Renal cortical epithelial cell (primary cell): Measurements from ENCODE around the gene OARD1. TPM values are rescaled to one million over a fixed set of nuclear protein-coding genes. Genes with fewer than 3 reads are reported as not detected.
A peak's percentile ranks its signal among the peaks of the same experiment; 100 is the strongest.
"Not testable (repeated sequence)": the region's sequence is repeated elsewhere in the genome, so short reads cannot be mapped to it uniquely, and the experiment has no call there.

Source experiments
- DNase-seq: peaks from one replicate; pipeline ENCODE4 v3.0.0-alpha.2; 2011; ENCODE audit warnings: low read depth
- total RNA-seq: library from RNA; depleted of rRNA; stranded (reverse); fragments of >200 nt; gene quantifications from 2 replicates; pipeline ENCODE4 v1.2.3, GENCODE V29; 2014

The OARD1 gene, protein sequence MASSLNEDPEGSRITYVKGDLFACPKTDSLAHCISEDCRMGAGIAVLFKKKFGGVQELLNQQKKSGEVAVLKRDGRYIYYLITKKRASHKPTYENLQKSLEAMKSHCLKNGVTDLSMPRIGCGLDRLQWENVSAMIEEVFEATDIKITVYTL
- total RNA-seq: 10.1 and 17.1 TPM in 2 replicates

GRCh38 chr6:41071923-41072835, at the start of gene OARD1:
OARD1 (minus strand) TSS chr6:41072356; CDS start chr6:41071634, 722 bp downstream.
- peak; percentile 98 for DNase-seq

DNA sequence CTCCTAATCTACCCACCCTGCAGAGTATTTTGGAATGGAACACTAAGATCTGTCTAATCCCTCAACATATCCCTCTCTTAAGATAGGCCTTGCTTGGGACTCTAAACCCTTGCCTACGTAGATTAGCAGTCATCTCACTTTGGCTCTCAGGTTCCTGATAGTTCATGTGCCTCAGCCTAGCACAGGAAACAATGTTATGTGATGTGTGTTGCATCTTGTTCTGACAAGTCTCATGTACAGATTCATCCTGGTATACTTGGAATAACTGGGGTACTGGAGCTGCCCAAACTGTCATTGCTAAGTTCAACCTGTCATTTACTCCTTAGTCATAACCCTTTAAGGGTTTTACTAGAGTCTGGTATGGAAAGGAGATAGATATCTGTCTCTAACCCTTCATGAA, 47.9 kb upstream of the OARD1 start:
- no peak for DNase-seq

- DNase-seq: no peak
Measured at GRCh38 chr6:41119508-41119907, 47.4 kb upstream of the OARD1 start.

GRCh38 chr6:41115027-41115426, 42.9 kb upstream of the OARD1 start:
- DNase-seq: not testable (repeated sequence)

DNA sequence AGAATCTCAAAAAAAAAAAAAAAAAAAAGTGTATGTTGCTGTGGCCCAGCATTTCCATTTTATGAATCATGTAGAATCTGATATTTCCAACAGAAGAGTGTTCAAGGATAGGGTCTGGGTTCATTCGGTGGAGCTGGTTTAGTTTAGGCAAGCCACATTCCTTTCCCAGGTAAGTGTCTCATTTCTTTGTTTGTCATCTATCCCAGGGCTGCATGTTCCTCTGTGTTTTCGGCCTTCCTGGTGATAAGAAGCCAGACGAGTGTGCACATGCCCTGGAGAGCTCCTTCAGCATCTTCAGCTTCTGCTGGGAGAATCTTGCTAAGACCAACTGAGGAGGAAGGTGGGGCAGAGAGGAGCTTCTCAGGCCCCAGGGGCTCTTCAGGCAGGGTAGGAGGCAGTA, 38.9 kb upstream of the OARD1 start:
- no peak for DNase-seq

DNA sequence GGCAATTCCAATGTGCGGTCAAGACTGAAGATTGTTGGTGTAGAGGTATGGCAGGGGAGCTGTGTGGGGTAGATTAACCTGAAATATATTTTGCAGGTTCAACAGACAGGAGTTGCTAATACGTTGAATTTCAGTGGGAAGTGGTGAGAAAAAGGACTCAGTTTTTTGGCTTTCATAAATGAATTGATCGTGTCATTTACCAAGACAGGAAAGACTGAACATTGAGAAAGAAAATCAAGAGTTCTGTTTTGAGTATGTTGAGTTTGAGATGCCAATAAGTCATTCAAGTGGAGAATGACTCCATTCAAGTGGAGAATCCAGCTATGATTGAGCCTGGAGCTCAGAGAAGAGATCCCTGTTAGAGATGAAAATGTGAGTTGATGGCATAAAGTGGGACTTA, 31.7 kb upstream of the OARD1 start:
- no peak for DNase-seq

DNA sequence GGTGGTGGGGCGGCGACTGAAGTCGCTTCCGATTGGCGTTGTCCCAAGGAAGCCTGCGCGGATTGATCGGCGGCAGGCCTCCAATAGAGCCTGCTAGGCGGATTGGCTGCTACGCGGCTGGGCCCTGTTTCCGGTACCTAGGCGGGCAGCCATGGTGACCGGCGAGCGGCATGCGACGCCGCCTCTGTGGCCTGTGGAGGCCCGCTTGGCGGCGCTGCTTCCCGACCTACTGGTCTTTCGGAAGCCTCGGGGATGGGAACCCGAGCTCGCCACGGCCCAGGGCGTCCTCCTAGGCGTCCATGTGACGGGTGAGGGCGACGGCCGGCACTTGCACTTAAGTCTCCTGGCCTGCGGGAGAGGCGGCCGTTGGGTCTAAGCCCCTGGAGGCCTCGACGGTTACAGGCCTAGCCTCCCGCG, 28.7 kb upstream of the OARD1 start:
- no peak for DNase-seq

DNA sequence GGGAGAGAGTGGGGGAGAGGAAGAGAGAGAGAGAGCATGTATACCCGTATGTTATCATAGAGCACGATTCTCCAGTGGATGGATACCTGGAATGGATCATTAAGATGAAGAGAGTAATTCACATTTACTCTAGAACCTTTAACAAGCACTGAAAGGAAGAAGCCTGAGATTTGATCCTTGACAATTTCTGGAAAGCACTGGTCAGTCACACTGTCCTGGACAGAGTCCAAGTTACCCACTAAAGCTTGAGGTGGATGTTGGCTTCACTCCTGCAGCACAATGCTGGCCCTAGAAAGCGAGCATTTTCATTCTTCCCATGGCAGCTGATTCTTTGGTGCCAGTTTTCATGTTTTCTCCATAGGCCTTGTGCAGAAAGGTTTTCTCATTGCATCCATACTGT, 26.2 kb upstream of the OARD1 start:
- DNase-seq: no peak

- no peak for DNase-seq
Measured at GRCh38 chr6:41097467-41098090, 25.4 kb upstream of the OARD1 start.

- peak; percentile 35 for DNase-seq
Measured at GRCh38 chr6:41093729-41094128, 21.6 kb upstream of the OARD1 start.

GRCh38 chr6:41092421-41093140, 20.4 kb upstream of the OARD1 start:
- peak; percentile 37 for DNase-seq

DNA sequence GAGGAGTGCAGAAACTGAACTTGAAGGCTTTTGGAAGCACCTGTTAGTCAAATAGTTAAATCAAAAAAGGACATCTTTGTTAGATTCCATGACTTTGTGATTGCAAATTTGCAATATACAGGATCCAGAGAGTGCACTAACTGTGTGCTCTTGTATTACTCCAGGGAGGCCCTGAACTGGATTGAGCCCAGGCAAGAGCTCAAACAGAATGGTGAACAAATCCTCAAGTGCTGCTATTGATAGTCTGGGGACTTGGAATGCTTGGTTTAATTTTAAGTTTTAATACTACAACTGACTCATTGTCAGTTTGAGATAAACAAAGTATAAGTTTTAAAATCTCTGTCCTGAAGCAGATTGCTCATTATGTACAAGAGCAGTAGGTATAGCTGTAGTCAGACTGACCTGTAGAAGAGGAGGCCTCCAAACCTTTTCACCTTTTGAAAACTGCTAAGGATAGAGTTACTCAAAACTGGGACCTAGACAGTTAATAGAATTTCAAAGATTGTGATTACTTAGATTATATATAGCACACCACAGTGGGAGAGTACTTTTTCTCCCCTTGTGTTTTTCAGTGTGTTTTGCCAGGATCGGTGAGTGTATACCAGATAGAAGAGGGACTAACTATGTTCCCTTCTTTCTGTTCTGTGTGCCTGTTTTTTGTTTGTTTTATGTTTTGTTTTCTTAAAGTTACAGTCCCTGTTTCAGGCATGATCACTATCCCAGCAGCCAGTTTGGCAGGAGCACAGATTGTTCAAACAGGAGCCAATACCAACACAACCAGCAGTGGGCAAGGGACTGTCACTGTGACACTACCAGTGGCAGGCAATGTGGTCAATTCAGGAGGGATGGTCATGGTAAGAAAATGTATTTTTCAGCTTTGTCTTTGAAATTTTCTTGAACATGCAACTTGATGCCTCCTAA, 18.9 kb upstream of the OARD1 start:
- no peak for DNase-seq

DNA sequence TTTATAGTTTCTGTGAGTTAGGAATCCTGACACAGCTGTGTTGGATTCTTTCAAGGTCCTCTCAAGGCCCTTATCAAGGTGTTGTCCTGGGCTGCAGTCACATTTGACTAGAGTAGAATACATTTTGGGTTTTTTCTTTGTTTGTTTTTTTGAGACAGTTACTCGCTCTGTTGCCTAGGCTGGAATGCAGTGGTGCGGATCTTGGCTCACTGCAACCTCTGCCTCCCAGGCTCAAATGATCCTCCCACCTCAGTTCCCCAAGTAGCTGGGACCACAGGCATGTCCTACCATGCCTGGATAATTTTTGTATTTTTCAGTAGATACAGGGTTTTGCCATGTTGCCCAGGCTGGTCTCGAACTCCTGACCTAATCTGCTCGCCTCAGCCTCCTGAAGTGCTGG, 16.3 kb upstream of the OARD1 start:
- DNase-seq: peak; percentile 41

GRCh38 chr6:41085182-41085581, 13.0 kb upstream of the OARD1 start:
- no peak for DNase-seq

GRCh38 chr6:41083072-41083471, 10.9 kb upstream of the OARD1 start:
- no peak for DNase-seq

- no peak for DNase-seq
Measured at GRCh38 chr6:41080621-41081020, 8.5 kb upstream of the OARD1 start.

- no peak for DNase-seq
Measured at GRCh38 chr6:41079080-41079479, 6.9 kb upstream of the OARD1 start.

GRCh38 chr6:41078101-41078500, 5.9 kb upstream of the OARD1 start:
- DNase-seq: no peak

DNA sequence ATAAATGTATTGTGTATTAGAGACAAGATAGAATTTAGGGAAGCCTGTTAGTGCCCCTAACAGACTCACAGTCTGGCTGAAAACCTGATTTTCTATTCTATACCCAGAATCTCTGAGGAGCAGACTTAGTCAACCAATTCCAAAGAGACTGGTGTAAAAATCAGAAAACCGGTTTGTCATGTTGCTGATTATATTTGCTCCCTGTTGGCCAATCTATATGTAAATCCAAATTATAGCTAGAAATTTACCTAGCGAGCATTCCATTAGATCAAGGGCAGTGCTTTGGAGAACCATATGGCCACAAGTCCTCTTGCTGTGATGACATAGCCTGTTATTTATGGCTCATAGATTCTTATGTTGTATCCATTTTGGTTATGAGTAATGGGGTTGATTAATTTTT, 5.4 kb upstream of the OARD1 start:
- DNase-seq: no peak

DNA sequence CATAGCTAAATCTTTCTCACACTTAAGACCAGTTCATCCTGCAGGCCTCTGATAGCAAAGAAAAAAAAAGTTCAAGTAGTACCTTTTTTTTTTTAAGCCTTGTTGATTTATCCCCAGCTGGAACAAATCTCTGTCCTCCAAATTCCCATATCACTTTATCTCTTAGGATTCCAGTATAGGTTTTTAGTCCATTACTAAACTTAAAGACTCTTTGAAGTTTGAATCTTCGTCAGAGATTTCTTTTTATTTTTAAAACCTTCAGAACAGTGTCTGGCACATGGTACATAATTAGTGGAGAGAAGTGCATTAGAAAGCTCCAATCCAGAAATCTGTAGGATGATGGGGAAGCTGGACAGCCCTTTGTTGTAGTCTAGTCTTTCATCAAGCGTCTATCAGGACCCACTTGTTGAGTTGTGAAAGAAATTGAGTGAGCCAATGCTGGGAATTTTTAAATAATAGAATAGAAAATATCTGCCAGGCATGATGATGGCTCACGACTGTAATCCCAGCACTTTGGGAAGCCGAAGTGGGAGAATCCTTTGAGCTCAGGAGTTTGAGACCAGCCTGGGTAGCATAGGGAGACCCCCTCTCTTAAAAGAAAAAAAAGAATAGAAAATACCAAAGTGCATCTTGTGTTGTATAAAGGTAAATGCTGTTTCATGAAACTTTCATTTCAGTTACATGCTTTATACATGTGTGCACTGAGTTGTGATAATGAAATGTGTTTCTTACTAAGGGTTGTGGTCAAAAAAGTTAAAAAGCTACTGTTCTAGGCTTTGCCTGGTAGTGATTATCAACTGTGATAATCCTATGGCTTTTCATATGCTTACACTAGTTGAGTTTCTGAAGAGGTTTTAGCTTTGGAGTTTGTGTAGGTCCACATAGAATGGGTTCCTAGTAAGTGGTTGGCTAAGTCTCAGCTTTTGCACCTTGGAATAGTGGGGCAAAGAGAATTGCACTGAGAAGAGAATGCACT, 3.8 kb upstream of the OARD1 start:
- DNase-seq: no peak
